Astrocyte of the spinal cord (primary cell): ENCODE measurements around the gene RFPL2.

ENCODE experiments used
- DNase-seq: peaks from one replicate; pipeline ENCODE4 v3.0.0; 2011; ENCODE audit warnings: low read depth, low spot score
- H3K4me3 ChIP-seq: 2 replicates; pipeline ENCODE4 v1.5.1; 2011; ENCODE audit warnings: low read depth, mild to moderate bottlenecking, low read length, moderate library complexity
- CTCF ChIP-seq: IDR thresholded peaks from 2 replicates; pipeline ENCODE4 v1.5.1; 2012; ENCODE audit warnings: low read depth, mild to moderate bottlenecking, low read length, inconsistent platforms
- in situ Hi-C: cut with HindIII; loops from 2 replicates; pipeline ENCODE4 v1.10.0; 2017; ENCODE audit warnings: low sequenced_read_pairs

Gene RFPL2

GRCh38 chr22:32219026-32219425 is 14.2 kb upstream of the RFPL2 start:
- no peak overlapping the region for H3K4me3 ChIP-seq
- in situ Hi-C loops, result no loop called here
- TF ChIP-seq CTCF, result no peak
- DNase-seq, result no peak

- H3K4me3 ChIP-seq, result no peak overlapping the region
- TF ChIP-seq CTCF, result no peak
- no peak for DNase-seq
- in situ Hi-C loops, result no loop called here
Observed at GRCh38 chr22:32218470-32218869, 13.6 kb upstream of the RFPL2 start.

- in situ Hi-C loops, result no loop called here
Observed at GRCh38 chr22:32217465-32217864, 12.6 kb upstream of the RFPL2 start.

GRCh38 chr22:32216911-32217310 is 12.0 kb upstream of the RFPL2 start:
- TF ChIP-seq CTCF, result no peak

More at GRCh38 chr22:32217465-32217864, 12.6 kb upstream of the RFPL2 start:
- TF ChIP-seq CTCF, result no peak
- H3K4me3 ChIP-seq, result no peak overlapping the region
- DNase-seq, result no peak

GRCh38 chr22:32211011-32211410 is 6.1 kb upstream of the RFPL2 start:
- TF ChIP-seq CTCF, result no peak
- DNase-seq, result no peak
- H3K4me3 ChIP-seq, result no peak overlapping the region
- in situ Hi-C loops, result no loop called here

More at GRCh38 chr22:32216911-32217310, 12.0 kb upstream of the RFPL2 start:
- DNase-seq, result no peak
- in situ Hi-C loops, result no loop called here
- H3K4me3 ChIP-seq, result no peak overlapping the region

- in situ Hi-C loops, result no loop called here
- no peak for DNase-seq
- no peak for TF ChIP-seq CTCF
Observed at GRCh38 chr22:32208681-32209080, 3.8 kb upstream of the RFPL2 start.

GRCh38 chr22:32207971-32208480 is 3.2 kb upstream of the RFPL2 start:
- DNase-seq, result no peak
- no peak overlapping the region for H3K4me3 ChIP-seq
- no peak for TF ChIP-seq CTCF
- in situ Hi-C loops, result no loop called here

More at GRCh38 chr22:32208681-32209080, 3.8 kb upstream of the RFPL2 start:
- no peak overlapping the region for H3K4me3 ChIP-seq
